ENCODE data around the gene SNX2.
"Not testable (repeated sequence)": the region's sequence is repeated elsewhere in the genome, so short reads cannot be mapped to it uniquely, and the experiment has no call there.

The SNX2 gene, protein sequence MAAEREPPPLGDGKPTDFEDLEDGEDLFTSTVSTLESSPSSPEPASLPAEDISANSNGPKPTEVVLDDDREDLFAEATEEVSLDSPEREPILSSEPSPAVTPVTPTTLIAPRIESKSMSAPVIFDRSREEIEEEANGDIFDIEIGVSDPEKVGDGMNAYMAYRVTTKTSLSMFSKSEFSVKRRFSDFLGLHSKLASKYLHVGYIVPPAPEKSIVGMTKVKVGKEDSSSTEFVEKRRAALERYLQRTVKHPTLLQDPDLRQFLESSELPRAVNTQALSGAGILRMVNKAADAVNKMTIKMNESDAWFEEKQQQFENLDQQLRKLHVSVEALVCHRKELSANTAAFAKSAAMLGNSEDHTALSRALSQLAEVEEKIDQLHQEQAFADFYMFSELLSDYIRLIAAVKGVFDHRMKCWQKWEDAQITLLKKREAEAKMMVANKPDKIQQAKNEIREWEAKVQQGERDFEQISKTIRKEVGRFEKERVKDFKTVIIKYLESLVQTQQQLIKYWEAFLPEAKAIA

DNA sequence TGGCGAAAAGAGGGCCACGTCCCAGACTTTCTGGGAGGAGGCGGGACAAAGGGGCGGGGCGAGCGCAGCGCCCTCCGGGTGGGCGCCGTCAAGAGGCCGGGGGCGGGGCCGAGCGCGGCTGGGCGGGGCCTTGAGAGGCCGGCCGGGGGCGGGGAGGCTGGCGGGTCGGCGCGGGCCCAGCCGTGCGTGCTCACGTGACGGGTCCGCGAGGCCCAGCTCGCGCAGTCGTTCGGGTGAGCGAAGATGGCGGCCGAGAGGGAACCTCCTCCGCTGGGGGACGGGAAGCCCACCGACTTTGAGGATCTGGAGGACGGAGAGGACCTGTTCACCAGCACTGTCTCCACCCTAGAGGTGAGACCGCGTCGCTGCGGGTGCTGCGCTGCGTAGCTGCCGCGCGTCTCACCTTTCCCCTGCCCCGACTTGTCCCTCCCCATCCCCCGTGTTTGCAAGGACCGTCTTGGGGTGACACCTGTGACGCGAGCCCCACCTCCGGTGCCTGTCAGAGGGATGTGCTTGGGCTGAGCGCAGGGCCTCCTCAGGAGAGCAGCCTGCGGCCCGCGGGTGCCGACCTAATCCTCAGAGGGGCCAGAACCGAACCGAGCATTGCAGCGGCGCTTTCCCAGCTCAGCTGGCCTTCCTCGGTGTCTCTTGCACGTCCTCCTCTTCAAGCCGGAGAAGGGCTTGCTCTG is at the start of gene SNX2:
TSS of gene SNX2 (plus strand) at position 220 of the 689 bp plus-strand sequence. CDS start at position 244, 24 bp downstream.
- DNase-seq = peak; percentile 88

DNA sequence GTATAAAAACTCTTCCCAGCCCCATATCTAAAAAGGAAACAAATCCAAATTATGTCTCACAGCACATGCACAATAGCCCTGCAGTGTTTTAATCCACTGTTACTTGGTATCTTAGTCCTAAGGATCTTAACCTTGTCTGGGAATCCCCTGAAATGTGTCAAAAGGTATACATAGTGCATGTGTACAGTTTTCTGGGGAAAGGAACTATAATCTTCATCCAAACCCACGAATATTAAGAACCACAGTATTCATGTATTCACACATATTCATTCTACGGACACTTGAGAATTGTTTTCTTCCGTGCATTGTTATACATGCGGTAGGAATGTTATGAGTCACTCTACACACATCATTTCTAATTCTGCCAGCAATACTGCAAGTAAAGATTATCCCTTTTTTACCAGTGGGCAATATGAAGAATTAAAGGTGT is 47.8 kb upstream of the SNX2 start:
- no peak for DNase-seq

DNA sequence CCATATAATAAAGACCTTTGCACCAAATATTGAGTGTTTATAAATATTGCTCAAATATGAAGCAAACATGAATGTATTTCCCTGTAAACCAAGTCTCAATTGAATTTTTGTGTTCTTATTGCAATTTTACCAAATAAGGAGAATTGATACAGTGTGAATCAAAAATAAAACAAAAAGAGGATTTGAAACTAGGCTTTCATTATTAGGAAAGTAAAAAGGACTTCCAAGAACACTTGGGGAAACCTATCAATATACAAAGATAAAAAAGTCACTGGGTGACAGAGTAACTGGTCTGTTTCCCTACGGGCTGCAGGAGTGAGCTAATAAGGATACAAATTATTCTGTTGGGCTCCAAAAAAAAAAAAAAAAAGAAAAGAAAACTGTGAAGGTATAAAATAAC is 44.8 kb upstream of the SNX2 start:
- no peak for DNase-seq

DNA sequence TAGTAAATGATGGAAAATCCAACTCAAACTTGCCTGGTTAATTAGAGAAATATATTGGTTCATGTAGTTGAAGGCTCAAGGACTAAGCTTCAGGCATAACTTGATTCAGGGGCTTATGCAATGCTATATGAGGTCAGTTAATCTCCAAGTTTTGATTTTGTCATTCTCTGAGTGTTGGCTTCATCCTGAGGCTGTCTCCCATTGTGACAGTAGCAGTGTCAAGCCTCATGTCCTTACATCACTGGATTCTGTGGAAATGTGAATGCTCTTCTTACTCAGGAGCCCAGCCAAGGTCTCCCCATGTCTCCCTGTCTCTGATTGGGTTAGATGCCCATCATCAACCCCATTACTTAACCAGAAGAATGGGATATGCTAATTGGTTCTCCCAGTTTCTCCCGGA is 44.4 kb upstream of the SNX2 start:
- no peak for DNase-seq

DNA sequence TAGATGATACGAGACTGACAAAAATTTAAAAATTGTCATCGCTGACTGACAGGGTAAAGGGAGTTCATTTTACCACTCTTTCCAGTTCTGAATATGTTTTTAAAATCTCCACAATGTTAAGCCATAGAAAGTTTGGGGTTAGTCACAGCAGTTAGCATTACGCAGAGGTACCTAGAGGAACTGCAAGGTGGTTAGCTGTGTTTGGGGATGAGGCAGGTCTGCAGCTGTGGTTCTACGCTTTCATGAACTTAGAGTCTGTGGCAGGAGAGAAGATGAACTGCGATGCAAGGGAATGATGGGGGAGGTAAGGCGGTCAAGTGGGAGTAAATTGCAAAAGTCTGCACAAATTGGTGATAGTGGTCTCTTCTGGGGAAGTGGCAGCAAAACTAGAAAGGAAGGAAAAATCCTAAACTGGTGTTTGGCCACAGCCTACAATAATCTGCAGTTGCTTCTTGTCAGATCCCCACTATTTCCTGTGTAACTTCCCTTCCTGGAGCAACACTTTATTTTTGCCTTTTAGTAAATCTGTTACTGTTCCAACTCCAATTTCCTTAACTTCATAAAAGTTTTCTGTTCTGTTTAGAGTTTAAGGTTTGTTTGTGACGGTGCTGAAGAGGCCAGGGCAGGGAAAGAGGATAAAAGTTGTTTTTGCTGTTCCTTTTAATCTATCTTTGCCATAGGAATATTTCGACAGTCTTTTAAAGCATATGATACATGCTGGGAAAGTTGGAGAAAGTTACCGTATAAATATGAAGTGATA is 38.6 kb upstream of the SNX2 start:
- no peak for DNase-seq

DNA sequence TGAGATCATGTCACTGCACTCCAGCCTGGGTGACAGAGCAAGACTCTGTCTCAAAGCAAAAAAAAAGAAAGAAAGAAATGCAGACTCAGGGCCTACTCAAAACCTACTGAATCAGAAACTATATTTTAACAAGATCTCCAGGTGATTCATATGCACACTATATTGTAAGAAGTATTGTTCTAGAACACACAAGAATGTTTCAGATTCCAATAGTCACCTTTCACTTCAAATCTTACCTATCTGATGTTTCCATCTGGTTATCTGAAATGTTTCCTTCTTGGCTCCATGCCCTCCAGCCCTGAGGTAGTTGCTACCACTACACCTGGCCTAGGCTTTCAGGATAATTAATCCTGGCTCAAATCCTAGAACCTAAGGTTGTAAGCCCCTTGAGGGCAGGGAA is 36.8 kb upstream of the SNX2 start:
- DNase-seq = no peak

DNA sequence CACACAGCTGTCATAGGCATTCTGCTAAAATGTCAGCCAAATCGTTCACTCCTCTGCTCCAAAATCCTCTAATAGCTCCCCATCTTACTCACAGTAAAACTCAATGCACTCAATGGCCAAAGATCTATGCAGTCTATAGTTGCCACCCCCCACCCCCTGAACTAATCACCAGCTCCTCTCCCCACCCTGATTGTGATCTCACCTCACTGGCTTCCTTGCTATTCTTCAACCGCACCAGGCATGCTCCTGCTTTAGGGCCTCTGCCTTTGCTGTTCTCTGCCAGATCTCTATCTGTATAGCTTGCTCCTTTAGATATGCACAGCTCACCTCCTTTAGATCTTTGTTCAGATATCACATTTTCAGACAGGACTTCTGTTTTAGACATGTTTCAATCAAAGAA is 33.2 kb upstream of the SNX2 start:
- no peak for DNase-seq

DNA sequence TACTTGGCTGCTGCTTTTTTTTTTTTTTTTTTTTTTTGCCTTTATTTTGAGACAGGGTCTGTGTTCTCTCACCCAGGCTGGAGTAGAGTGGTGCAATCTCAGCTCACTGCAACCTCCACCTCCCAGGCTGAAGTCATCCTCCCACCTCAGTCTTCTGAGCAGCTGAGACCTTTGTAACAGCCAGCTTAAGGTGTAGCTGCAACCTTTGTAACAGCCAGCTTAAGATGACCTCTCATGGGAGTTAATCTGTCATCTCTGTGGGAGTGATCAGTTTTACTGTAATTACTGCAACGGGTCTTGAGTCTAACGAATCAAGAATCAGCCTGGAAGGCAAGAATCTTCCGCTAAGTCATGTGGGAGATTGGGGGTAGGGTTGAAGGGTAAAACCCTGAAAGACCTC is 31.6 kb upstream of the SNX2 start:
- DNase-seq = no peak

DNA sequence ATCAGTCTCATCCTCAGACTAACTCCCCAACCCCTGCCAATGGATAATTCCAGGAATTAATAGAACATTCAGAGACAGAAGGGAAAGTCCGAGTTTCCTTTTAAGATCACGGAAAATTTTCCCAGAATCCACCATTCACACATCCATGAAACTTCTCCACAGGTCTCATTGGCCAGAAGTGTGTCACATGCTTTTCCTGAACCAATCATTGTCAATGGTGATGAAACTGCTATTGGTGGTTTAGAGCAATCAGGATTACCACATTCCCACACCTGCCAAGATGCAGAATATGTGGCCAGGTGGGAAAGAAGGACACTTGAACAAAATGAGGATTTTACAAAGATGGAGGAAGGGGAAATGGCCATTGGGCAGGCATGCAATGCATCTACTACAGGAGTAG is 29.3 kb upstream of the SNX2 start:
- no peak for DNase-seq

DNA sequence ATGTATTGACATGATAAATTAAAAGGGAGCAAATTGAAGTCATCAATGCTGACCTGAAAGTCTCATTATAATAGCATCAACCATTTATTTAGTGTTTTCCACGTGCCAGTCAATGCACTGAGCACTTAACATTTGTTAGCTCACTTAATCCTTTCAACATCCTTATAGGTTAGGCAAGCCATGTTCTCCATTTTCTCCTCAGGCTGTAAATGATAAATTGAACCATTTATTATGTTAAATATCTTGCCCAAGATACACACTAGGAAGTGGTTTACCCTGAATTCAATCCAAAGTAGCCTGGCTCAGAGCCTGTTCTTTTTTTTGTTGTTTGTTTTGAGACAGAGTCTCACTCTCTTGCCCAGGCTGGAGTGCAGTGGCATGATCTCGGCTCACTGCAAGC is 25.0 kb upstream of the SNX2 start:
- DNase-seq = no peak

DNA sequence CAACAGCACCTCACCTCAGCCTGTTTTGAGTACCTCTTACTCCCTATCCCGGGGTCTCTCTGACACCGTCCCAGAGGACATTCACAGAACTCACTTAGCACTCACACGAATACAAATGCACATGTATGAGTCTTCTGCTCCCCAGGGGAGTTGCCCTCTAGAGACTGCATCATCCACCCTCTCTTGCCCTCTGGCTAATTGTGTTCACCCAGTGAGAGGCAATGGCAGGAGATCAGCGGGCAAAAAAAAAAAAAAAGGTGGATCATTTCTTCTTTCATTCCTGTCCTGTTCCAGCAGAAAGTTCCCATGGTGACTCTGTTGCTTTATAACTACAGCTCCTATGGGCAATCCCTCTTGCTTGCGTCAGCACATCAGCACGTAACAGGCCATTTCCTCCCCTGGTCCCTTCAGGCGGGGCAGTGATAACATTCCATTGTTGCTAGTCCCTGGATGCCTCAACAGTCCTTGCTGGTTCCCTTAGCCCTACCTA is 23.5 kb upstream of the SNX2 start:
- no peak for DNase-seq

DNA sequence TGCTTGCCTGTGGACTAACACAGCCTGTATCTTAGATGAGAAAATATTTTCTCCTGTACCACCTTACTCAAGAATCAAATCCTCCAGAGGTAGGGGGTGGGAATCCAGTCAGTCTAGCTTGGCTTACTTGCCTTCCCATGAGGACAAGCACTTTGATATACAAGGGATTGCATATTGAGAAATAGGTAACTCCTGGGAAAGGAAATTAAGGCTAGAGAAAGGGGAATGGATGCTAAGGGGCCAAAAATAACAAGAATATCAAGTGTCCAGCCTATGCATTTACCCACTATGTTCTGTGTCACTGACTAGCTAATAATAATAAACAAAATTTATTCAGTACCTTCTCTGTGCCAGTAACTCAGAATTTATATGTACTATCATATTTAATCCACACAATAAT is 21.4 kb upstream of the SNX2 start:
- no peak for DNase-seq

DNA sequence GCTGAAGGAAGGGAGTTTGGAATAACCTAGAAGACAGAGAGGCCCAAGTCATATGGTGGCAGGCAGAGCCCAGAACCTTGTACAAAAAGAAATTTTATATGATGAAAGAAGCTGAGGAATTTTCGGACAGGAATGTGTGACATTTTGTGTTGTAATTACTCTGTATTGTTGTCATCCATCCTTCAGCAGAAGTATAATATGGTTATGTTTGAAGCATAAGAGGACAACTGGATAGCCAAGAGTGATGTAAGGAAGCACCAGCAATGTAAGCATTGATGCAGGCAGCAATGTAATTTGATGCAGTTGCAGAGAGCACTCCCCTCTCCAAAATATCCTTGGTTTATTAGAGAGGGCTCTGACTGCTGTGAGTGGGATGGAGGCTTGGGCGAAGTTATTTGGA is 19.1 kb upstream of the SNX2 start:
- DNase-seq = no peak

DNA sequence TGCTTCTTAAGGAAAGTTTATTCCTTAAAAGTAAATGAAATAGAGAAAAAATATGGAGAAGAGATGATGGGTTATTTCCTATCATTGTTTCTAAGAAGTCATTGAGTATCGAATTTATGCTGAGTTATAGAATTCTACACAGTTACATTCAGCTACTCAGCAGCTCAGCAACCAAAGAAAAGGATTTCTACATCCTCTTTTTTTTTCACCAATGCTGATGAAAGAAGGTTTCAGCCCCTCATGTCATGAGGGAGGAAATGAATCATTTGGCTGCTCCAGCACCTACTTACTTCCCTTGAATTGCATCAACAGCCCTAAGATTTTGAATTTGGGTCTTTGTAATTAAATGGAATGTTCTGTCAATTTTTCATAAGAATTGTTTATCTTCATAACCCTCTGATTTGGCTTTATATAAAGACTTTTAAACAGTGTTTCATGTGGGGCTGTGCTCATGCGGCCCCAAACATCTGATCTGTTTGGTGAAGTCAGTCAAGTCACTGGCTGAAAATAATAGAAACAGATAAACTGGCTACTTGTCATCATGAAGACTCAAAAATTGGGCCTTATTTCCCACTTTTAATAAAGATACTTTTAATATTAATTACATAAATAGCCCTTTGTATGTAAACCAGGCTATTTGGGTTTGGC is 18.5 kb upstream of the SNX2 start:
- no peak for DNase-seq

DNA sequence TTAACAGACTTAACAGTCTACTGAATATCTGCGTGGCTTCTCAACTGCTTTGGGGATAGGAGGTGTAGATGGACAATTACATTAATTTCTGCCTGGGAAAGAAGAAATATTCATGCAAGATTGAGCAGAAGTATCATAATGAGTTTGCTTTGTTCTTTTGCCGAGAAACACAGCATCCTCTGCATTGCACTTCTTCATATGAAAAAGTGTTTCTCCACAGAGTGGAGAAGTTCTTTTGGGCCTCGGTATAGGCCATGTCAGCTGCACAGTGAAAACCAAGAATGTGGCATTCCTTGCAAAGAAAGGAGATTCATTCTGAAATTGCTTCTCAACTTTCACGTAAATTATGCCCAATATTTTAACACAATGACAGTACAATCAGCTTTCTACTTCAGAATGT is 17.6 kb upstream of the SNX2 start:
- DNase-seq = no peak

DNA sequence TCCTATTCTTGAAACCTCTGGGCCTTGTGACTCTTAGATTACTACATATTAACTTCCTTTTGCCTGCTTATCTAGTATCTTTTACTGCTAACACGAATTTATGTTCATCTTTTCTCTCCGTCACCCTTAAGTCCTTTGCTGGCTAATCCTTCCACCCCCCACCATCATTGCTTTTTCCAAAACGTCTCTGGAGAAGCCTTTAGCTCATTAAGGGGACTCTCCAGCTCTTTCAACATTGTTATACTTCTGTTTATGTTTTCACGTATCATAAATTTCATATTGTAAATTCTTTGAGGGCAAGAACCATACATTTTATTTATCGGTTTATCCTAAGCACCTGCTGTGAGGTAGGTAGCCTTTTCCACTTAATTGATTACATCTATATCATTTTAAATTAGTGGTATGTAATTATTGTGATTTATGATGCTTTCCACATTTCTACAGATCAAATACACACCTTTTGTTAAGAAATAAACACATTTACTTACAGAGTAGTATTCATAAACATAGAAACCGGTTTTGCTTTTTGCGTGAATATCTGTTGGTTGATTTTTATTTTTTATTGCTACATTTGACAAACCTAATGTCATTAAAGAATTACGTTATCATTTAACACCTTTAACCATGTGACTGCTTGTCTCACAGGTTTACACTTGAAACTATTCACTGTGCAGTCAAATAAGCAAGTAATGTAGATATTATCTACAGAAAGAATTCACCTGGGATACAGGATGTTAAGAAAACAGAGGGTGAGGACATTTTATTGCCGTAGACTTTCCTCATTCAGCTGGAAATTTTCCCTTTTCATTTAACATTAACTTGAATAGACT is 15.4 kb upstream of the SNX2 start:
- no peak for DNase-seq

DNA sequence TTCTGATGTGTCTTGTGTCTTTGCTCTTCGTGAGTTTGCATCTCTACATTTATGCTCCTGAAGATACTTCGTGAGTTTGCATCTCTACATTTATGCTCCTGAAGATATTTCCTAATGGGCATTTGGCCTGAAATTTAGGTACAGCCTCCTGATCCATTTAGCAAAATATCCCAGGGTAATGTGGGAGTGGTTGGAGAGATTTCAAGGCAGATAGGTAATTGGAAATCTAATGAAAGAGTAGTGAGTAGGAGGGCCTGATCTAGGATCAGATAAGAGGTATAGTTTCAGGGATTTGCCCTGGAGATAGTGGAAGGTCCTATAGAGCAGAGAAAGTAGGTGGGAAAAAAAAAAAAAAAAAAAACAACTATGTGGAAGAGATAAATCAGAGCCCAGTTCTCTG is 14.6 kb upstream of the SNX2 start:
- no peak for DNase-seq

DNA sequence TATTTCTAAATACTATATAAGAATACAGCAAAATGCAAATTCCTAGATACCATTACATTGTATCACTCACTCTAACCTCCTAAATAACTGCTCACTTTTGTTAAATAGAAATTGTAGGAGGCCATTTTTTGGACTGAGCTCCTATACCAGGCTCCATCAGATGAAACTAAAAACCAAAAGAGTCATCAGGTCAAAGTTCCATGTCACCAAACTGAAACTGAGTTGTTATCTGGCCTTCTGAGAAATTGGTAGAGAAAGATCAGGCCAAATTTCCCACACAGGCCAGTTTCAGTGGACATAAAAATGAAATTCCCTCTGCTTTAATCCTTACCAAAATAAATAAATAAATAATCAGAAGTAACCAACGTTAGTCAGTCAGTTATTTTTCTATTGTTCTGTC is 13.8 kb upstream of the SNX2 start:
- DNase-seq = no peak

DNA sequence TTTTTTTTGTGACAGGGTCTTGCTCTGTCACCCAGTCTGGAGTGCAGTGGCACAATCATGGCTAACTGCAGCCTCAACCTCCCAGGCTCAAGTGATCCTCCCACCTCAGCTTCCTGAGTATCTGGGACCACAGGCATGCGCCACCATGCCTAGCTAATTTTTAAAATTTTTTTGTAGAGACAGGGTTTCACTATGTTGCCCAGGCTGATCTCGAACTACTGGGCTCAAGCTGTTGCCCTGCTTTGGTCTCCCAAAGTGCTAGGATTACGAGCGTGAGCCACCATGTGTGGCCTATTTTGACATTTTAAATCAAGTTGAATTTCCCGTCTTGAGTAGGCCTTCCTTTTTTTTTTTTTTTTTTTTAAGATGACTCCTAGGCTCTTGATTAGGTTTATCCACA is 13.0 kb upstream of the SNX2 start:
- not testable (repeated sequence) for DNase-seq

DNA sequence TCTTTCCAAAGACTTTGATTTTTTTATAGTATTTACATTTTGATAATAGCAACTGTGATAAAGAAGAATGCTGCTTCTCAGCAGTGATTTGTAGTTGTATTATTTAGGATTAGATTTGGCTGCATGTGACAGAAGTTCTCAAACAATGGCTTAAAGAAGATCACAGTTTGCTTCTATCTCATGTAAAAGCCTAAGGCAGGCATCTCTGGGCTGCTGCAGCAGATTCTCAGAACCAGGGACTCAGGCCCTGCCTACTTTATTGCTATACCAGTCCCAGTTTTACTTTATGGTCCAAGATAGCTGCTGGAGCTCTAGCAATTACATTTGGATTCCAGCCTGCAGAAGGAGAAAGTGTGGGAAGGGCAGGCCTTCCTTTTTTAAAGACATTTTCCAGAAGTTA is 8.8 kb upstream of the SNX2 start:
- DNase-seq = no peak

DNA sequence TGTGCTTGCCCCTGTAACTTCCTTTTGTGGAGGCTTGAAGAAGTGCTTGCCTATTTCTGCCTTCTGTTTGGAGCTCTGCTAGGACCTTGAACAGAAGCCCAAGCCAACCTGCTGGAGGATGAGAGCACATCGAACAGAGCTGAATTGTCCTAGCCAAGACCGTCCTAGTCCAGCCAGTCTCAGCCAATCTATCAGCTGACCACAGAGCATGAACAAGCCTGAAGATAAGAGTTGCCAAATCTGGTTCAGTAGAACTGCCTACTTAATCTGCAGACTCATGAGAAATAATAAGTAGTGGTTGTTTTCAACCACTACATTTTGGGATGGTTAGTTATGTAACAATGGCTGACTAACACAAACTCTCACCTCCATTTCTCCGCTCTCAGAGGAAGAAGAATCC is 4.4 kb upstream of the SNX2 start:
- DNase-seq = no peak

DNA sequence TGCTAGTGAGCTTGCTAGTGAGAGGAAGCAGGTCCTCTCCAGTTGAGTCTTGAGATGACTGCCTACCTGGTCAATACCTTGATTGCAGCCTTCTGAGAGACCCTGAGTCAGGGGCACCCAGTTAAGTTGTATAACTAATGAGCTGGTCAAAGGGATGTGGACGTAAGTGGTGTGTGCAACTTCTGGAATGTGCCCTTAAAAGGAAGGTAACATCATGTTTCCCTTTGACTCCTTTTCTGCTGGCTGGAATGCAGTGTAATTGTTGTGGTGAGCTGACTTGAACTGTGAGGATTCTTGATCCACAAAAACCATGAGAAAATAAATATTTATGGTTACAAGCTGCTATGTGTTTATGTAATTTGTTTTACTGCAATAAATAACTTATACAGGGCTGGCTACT is 2.4 kb upstream of the SNX2 start:
- no peak for DNase-seq
